Mesenchymal stem cell (in vitro differentiated cells and primary cell): Measurements from ENCODE around the gene MEF2D.

Experiments used
- DNase-seq: peaks from one replicate; pipeline ENCODE4 v3.0.0-alpha.2; 2013
- H2AFZ ChIP-seq: one replicate; pipeline ENCODE4 v1.6.1; 2013; ENCODE audit warnings: low read depth, mild to moderate bottlenecking, control low read depth, inconsistent platforms, low read length, moderate library complexity
- H2AK5ac ChIP-seq: 2 replicates; pipeline ENCODE4 v1.6.1; 2013; ENCODE audit warnings: low read length, moderate library complexity, mild to moderate bottlenecking, inconsistent platforms; ENCODE audit not compliant: severe bottlenecking
- H2BK120ac ChIP-seq: one replicate; pipeline ENCODE4 v1.6.1; 2013; ENCODE audit warnings: low read depth, mild to moderate bottlenecking, inconsistent platforms, low read length, moderate library complexity
- H2BK12ac ChIP-seq, 2 experiments: one replicate each; pipeline ENCODE4 v1.6.1; 2013; ENCODE audit warnings: inconsistent platforms in 2 of 2, low read length in 2 of 2, mild to moderate bottlenecking in 2 of 2, moderate library complexity in 2 of 2, control low read depth in 1 of 2
- H2BK15ac ChIP-seq: one replicate; pipeline ENCODE4 v1.6.1; 2013; ENCODE audit warnings: mild to moderate bottlenecking, low read depth, inconsistent platforms; ENCODE audit not compliant: poor library complexity, severe bottlenecking
- H2BK5ac ChIP-seq: 2 replicates; pipeline ENCODE4 v1.6.1; 2013; ENCODE audit warnings: low read depth, mild to moderate bottlenecking, low read length, control low read depth, inconsistent platforms; ENCODE audit not compliant: poor library complexity, severe bottlenecking
- H3K14ac ChIP-seq, 2 experiments: one replicate each; pipeline ENCODE4 v1.6.1; 2013; ENCODE audit warnings: inconsistent platforms in 2 of 2, low read length in 2 of 2, control low read depth in 1 of 2, mild to moderate bottlenecking in 1 of 2, moderate library complexity in 1 of 2
- H3K18ac ChIP-seq, 2 experiments: one replicate each; pipeline ENCODE4 v1.6.1; 2013; ENCODE audit warnings: inconsistent platforms in 2 of 2, low read length in 2 of 2, control low read depth in 1 of 2, low read depth in 1 of 2, mild to moderate bottlenecking in 1 of 2
- H3K23ac ChIP-seq, 2 experiments: one replicate each; pipeline ENCODE4 v1.6.1; 2013; ENCODE audit warnings: inconsistent platforms in 2 of 2, low read length in 2 of 2, mild to moderate bottlenecking in 2 of 2, moderate library complexity in 2 of 2, control low read depth in 1 of 2
- H3K27ac ChIP-seq: 2 replicates; pipeline ENCODE4 v1.5.1; 2013; ENCODE audit warnings: mild to moderate bottlenecking, moderate library complexity, low read length, control low read depth, inconsistent platforms; ENCODE audit not compliant: poor library complexity, severe bottlenecking
- H3K27me3 ChIP-seq, 2 experiments: 2 replicates each; pipeline versions ENCODE4 v1.6.1 to v1.7.0; 2013; ENCODE audit warnings: low read length in 2 of 2, mild to moderate bottlenecking in 2 of 2, moderate library complexity in 2 of 2, control low read depth in 1 of 2, inconsistent platforms in 1 of 2; ENCODE audit not compliant: control insufficient read depth in 1 of 2, insufficient read depth in 1 of 2
- H3K36me3 ChIP-seq, 2 experiments: 2 replicates each; pipeline versions ENCODE4 v1.6.1 to v1.7.0; 2013; ENCODE audit warnings: low read length in 2 of 2, control low read depth in 1 of 2, inconsistent platforms in 1 of 2, low read depth in 1 of 2, mild to moderate bottlenecking in 1 of 2; ENCODE audit not compliant: insufficient read depth in 2 of 2, control insufficient read depth in 1 of 2
- H3K4ac ChIP-seq, 2 experiments: one replicate each; pipeline ENCODE4 v1.6.1; 2013; ENCODE audit warnings: inconsistent platforms in 2 of 2, low read length in 2 of 2, mild to moderate bottlenecking in 2 of 2, moderate library complexity in 2 of 2, control low read depth in 1 of 2, low read depth in 1 of 2
- H3K4me1 ChIP-seq: 2 replicates; pipeline ENCODE4 v1.6.1; 2013; ENCODE audit warnings: low read depth, low read length, control low read depth; ENCODE audit not compliant: control insufficient read depth, insufficient read depth
- H3K4me2 ChIP-seq: 2 replicates; pipeline ENCODE4 v1.6.1; 2013; ENCODE audit warnings: low read length, mild to moderate bottlenecking, inconsistent platforms; ENCODE audit not compliant: poor library complexity, severe bottlenecking
- H3K4me3 ChIP-seq, 2 experiments: 2 replicates each; pipeline versions ENCODE4 v1.5.1 to v1.7.0; 2013; ENCODE audit warnings: low read length in 2 of 2, mild to moderate bottlenecking in 2 of 2, control low read depth in 1 of 2, low read depth in 1 of 2; ENCODE audit not compliant: insufficient read depth in 1 of 2
- H3K79me1 ChIP-seq: replicated peaks from 2 replicates; pipeline ENCODE4 v1.6.1; 2013; ENCODE audit warnings: mild to moderate bottlenecking, control low read depth, low read length, inconsistent platforms; ENCODE audit not compliant: poor library complexity, severe bottlenecking
- H3K9ac ChIP-seq: 2 replicates; pipeline ENCODE4 v1.7.0; 2013; ENCODE audit warnings: mild to moderate bottlenecking, low read length, moderate library complexity
- H3K9me3 ChIP-seq: 2 replicates; pipeline ENCODE4 v1.7.0; 2013; ENCODE audit warnings: mild to moderate bottlenecking, low read length; ENCODE audit not compliant: control insufficient read depth
- H4K8ac ChIP-seq: one replicate; pipeline ENCODE4 v1.6.1; 2013; ENCODE audit warnings: inconsistent platforms, mild to moderate bottlenecking, low read length, moderate library complexity
- H4K91ac ChIP-seq: one replicate; pipeline ENCODE4 v1.6.1; 2013; ENCODE audit warnings: mild to moderate bottlenecking, low read length, inconsistent platforms
- WGBS: methylation state at CpG from one replicate; pipeline ENCODE4 v1.1.7; 2013; ENCODE audit warnings: mixed read lengths; 5-methylcytosine and 5-hydroxymethylcytosine counted together

The MEF2D gene

GRCh38 chr1:156513185-156513584, 12.6 kb upstream of the MEF2D start:
- Histone ChIP-seq H3K4me2 (no peak overlapping the region), H2AFZ (no peak overlapping the region), H3K4ac (no peak overlapping the region), H3K27ac (no peak overlapping the region), H4K91ac (no peak overlapping the region), H3K23ac (no peak overlapping the region), H3K36me3 (no peaks in the 10 kb centered on the region), H2BK5ac (no peak overlapping the region), H3K4me1 (no peaks in the 10 kb centered on the region), H3K79me1 (no peaks in the 10 kb centered on the region), H2BK15ac (no peak overlapping the region), H3K9me3 (no peaks in the 10 kb centered on the region), H3K4me3 (no peak overlapping the region), H3K14ac (no peak overlapping the region), H3K9ac (no peak overlapping the region), H3K18ac (no peak overlapping the region), H2AK5ac (no peak overlapping the region), H2BK12ac (no peak overlapping the region), H3K27me3 (no peaks in the 10 kb centered on the region), H2BK120ac (no peak overlapping the region), H4K8ac (no peak overlapping the region)
- WGBS, result 86% methylated on average over 7 of the region's 9 CpGs
- no peak for DNase-seq

- no peak overlapping the region for H3K14ac ChIP-seq
- no peak overlapping the region for H3K23ac ChIP-seq
- no peak overlapping the region for H4K91ac ChIP-seq
- DNase-seq, result no peak
- no peak overlapping the region for H2BK120ac ChIP-seq
- no peak overlapping the region for H3K4ac ChIP-seq
- no peak overlapping the region for H2AFZ ChIP-seq
- H3K79me1 ChIP-seq, result no peaks in the 10 kb centered on the region
- no peaks in the 10 kb centered on the region for H3K36me3 ChIP-seq
- no peak overlapping the region for H3K4me2 ChIP-seq
- no peaks in the 10 kb centered on the region for H3K27me3 ChIP-seq
- H3K9me3 ChIP-seq, result no peaks in the 10 kb centered on the region
- no peak overlapping the region for H3K4me3 ChIP-seq
- no peak overlapping the region for H3K27ac ChIP-seq
- no peak overlapping the region for H2BK15ac ChIP-seq
- H3K9ac ChIP-seq, result no peak overlapping the region
- H2AK5ac ChIP-seq, result no peak overlapping the region
- H4K8ac ChIP-seq, result no peak overlapping the region
- WGBS, result 86% methylated on average over 7 of the region's 7 CpGs
- no peak overlapping the region for H2BK12ac ChIP-seq
- no peak overlapping the region for H2BK5ac ChIP-seq
- H3K4me1 ChIP-seq, result no peaks in the 10 kb centered on the region
- H3K18ac ChIP-seq, result no peak overlapping the region
These were observed 11.1 kb upstream of the MEF2D start for GRCh38 chr1:156511644-156512043.

GRCh38 chr1:156510709-156511108, 10.1 kb upstream of the MEF2D start:
- WGBS, result 95% methylated on average over 12 of the region's 13 CpGs

GRCh38 chr1:156509424-156510034, 9.0 kb upstream of the MEF2D start:
- Histone ChIP-seq H2AFZ (no peak overlapping the region), H3K27ac (no peak overlapping the region), H3K4me3 (no peak overlapping the region), H2BK5ac (no peak overlapping the region), H2AK5ac (no peak overlapping the region), H3K27me3 (no peaks in the 10 kb centered on the region), H3K79me1 (no peaks in the 10 kb centered on the region), H4K91ac (no peak overlapping the region), H3K4me2 (no peak overlapping the region), H4K8ac (no peak overlapping the region), H2BK15ac (no peak overlapping the region), H3K4me1 (peaks cover 6% of the 10 kb centered on the region), H2BK12ac (peak overlapping the region in 1 of 2 experiments; percentile 47), H3K4ac (no peak overlapping the region), H3K14ac (no peak overlapping the region), H3K9ac (peak overlapping the region; percentile 71), H3K36me3 (no peaks in the 10 kb centered on the region), H3K23ac (no peak overlapping the region), H3K9me3 (no peaks in the 10 kb centered on the region), H3K18ac (no peak overlapping the region), H2BK120ac (no peak overlapping the region)
- DNase-seq, result no peak
- WGBS, result 88% methylated on average over 7 of the region's 9 CpGs

More at GRCh38 chr1:156510709-156511108, 10.1 kb upstream of the MEF2D start:
- Histone ChIP-seq H3K4me1 (no peaks in the 10 kb centered on the region), H4K8ac (no peak overlapping the region), H2BK15ac (no peak overlapping the region), H3K18ac (no peak overlapping the region), H2AK5ac (no peak overlapping the region), H4K91ac (no peak overlapping the region), H3K36me3 (no peaks in the 10 kb centered on the region), H3K4me3 (no peak overlapping the region), H2AFZ (no peak overlapping the region), H3K4me2 (no peak overlapping the region), H3K4ac (no peak overlapping the region), H2BK120ac (no peak overlapping the region), H2BK5ac (no peak overlapping the region), H3K23ac (no peak overlapping the region), H3K27me3 (no peaks in the 10 kb centered on the region), H3K14ac (no peak overlapping the region), H3K27ac (no peak overlapping the region), H3K9ac (no peak overlapping the region), H3K79me1 (no peaks in the 10 kb centered on the region), H3K9me3 (no peaks in the 10 kb centered on the region), H2BK12ac (no peak overlapping the region)
- no peak for DNase-seq
